ENCODE results near the gene SDR42E2. TPM values are rescaled to one million over a fixed set of nuclear protein-coding genes. Genes with fewer than 3 reads are reported as not detected.

SDR42E2 gene
- polyA plus RNA-seq, 1 donor, result 0.22 TPM

Other genes starting within 250 kb of the SDR42E2 start
- 359 TPM for gene UQCRC2, start 209.1 kb upstream of the SDR42E2 start, polyA plus RNA-seq (ENCODE audit: insufficient read length)
- gene PDZD9, start 161.4 kb upstream of the SDR42E2 start, polyA plus RNA-seq (ENCODE audit: insufficient read length), result 0.68 TPM
- gene MOSMO, start 154.4 kb upstream of the SDR42E2 start, polyA plus RNA-seq (ENCODE audit: insufficient read length), result 24.5 TPM
- 4.1 TPM for gene VWA3A, start 70.0 kb upstream of the SDR42E2 start, polyA plus RNA-seq (ENCODE audit: insufficient read length)
- gene EEF2K, start 43.8 kb downstream of the SDR42E2 start, polyA plus RNA-seq (ENCODE audit: insufficient read length), result 13.2 TPM
- gene POLR3E, start 134.9 kb downstream of the SDR42E2 start, polyA plus RNA-seq (ENCODE audit: insufficient read length), result 68.7 TPM
- 33.5 TPM for gene CDR2, start 212.1 kb downstream of the SDR42E2 start, polyA plus RNA-seq (ENCODE audit: insufficient read length)